GM19455 (cell line): Measurements from ENCODE around the gene IGSF21.

ENCODE experiments used
- ATAC-seq: cut with Tn5 transposase; IDR thresholded peaks from one replicate; pipeline ENCODE4 v1.9.1; 2021; ENCODE audit not compliant: unreplicated experiment

Gene IGSF21

DNA sequence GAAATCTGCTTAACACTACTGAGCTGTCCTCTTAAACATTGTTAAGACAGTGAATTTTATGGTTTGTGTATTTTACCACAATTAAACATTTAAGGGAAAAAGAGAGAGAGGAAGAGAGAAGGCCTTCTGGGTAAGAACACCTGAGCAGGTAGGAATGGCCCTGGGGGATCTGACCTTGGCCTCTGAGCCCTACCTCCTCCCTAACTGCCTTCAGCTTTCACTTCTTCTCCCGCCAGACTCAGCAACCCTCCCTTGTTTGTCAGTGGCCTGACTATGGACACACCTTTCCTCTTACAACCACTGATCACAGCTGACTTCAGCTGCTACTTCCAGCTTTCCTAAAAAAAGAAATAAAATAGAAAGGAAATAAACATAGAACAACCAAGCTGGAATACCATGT lies 13.5 kb upstream of the IGSF21 start:
- no peak for ATAC-seq

DNA sequence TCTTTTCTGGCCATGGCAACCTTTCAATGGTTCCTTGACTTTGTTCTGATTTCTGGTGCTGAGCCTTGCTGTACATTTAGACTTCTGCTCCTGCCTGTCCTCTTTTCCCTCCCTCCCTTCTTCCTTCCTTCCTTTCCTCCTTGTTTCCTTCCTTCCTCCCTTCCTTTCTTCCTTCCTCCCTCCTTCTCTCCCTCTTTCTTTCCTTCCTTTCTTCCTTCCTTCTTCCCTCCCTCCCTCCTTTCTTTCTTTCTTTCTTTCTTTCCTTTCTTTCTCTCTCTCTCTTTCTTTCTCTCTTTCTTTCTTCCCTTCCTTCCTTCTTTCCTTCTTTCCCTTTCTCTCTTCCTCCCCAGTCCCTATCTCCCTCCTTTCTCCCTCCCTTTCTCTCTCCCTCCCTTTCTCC lies 10.4 kb upstream of the IGSF21 start:
- no peak for ATAC-seq

DNA sequence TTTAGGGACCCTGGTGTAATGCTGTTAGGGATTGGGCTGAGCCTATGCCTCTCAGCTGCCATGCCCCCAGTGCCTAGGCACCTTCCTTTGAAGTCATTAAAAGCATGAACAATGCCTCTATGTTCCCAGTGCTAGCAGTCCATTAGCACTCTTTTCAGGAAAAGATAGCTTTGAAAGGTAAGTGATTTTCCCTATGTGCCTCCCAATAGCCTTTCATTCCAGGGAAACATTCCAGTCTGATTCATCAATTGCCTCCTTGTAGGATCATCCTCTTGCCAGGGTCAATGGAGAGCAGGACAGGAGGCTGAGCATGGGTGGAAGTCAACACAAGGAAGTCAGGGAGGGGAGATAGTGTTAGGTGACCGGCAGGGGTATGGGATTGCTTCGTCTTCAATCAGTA lies 8.6 kb upstream of the IGSF21 start:
- no peak for ATAC-seq

DNA sequence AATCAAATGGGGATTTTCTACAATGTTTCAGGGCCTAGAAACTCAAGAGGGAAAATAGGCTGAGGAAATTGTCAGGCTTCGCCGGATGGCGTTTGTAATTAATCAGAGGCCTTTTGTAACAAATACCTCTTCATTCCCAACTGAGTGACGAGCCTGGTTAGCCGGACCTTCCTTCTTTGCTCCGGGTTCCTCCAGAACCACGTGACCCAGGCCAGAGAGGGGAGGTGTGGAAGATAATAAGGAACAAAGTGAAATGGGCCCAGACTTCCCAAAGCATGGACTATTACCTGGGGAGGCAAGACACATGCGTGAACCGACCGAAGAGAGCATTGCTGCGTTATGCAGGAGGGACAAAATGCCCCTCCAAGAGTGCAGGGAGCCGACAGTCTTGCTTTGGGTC lies 7.5 kb upstream of the IGSF21 start:
- no peak for ATAC-seq

DNA sequence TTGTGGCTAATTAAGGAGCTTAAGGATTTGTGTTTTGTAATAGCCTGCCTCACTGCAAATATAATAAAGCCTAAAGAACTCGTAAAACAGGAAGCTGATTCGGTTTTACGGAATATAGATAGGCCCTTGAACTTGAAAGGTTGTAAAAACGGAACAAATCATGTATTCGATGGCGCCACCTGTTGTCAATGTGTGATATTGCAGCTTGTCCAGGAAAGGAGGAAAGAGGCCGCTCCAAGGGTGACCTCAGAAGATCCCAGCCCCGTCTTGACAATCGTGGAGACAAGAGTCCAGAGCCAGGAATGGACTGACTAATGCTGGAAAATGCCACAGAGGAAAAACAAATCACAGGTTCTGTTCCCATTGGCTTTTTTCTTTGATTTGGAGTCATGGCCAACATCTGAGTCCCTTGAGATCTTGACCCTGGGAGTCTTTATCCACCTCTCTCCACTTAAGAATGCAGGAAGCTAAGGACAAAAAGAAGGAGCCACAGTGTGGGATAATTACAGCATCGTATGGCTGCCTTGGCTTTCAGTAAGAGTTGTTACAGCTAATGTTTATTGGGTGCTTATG lies 7.0 kb upstream of the IGSF21 start:
- ATAC-seq, result no peak

DNA sequence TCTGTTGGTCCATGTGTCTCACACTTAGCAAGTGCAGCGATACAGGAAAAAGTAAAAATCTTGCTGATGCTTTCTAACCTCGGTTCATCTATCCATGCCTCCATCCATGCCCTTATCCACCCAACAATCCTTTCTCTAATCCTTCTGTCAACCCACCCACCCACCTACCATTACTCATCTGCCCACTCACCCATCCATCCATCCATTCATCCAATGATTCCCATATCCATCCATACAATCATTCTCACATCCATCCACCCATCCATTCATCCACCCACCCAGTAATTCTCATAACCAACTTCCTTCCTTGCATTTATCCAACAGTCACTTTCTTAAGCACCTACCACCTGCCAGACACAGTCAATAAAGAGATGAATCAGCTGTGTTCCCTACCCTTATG lies 6.1 kb upstream of the IGSF21 start:
- ATAC-seq, result no peak

DNA sequence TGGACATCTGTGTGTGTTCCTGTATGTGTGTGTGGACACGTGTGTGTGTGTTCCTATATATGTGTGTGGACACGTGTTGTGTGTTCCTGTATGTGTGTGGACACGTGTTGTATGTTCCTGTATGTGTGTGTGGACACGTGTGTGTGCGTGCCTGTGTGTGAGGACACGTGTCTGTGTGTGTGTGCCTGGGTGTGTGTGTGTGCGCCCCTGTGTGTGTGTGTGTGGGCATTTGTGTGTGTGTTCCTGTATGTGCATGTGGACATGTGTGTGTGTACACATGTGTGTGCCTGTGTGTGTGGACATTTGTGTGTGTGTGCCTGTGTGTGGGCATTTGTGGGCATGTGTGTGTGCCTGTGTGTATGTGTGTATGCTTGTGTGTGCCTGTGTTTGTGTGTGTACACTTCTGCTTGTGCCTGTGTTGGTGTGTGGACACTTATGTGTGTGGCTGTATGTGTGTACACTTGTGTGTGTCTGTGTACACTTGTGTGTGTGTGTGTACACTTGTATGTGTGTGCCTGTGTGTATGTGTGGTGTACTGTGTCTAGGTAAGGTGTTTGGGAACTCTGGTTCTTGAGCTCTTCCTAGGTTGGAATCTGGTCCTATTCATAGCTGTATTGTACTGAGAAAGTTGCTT lies 3.7 kb upstream of the IGSF21 start:
- no peak for ATAC-seq

DNA sequence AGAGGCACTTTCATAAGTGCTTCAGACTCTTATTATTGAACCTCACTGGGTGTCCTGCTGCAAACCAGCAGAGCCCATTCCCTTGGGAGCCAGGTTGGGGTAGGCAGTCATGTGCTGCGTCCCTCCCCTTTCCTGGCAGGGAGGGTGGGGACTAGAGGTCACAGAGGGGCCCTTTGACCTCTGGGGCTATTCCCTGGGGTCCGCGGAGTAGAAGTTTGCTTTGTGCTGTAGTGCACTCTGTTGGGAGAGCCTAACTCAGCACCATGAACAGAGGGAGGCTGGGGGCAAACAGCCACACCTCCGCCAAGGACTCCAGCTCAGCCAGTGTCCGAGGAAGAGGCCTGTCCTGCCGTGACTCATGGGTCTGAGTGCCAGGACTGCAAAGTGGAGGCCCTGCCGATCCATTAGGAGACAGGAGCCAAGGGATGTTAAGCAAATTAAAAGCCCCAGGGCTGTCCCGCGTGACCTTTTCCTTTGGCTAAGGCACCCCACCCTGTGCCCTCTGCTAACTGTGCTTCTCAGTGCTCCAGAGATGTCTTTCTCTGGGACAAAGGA lies 3.0 kb upstream of the IGSF21 start:
- no peak for ATAC-seq

DNA sequence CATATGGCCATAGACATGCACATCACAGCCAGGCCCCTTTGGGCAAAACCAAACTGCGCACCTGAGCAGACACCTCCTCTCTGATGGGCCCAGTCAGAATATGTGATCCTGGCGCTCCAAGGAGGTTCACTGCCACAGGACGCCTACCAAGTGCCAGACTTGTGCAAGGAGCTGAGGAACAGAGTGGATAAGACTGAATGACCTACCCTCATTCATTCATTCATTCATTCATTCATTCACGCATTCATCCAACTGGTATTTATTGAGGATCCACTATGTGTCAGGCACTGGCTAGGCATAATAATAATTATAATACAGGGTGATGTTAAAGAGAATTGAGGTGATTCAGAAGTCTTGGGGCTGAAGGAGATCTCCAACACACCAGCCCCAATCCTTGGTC lies 2.4 kb upstream of the IGSF21 start:
- no peak for ATAC-seq

DNA sequence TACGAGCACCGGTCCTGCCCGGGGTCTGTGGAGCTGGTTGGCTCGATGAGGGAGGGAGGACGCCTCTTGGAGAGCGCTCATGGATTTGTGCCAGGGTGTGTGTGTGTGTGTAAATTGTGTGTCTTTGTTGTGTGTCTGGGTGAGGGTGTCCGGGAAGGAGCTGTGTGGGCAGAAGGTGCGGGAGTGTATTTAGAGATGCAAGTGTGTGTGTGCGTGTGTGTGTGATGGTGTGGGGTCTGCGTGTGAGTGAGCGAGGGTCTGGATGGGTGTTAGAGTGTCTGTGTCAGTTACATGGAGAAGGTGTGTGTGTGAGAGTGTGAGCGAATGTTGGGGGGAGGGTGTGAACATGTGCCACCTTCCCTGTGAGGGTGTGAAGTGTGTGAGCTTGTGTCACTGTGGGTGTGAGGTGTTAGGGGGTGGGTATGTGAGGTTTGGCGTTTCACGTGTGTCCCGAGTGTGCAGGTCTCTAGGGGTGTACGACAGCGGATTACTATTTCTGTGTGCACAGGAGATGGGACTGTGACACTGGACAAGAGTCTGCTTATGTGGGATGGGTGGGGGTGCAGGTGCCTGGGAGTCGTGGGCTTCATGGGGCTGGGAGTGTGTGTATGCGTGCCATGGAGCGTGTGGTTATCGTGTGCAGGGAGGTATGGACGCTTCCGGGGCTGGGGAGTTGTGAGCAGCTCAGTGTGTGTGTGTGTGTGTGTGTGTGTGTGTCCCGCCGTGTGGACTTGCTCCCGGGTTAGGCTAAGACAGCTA lies 880 bp downstream of the IGSF21 start:
- no peak for ATAC-seq

DNA sequence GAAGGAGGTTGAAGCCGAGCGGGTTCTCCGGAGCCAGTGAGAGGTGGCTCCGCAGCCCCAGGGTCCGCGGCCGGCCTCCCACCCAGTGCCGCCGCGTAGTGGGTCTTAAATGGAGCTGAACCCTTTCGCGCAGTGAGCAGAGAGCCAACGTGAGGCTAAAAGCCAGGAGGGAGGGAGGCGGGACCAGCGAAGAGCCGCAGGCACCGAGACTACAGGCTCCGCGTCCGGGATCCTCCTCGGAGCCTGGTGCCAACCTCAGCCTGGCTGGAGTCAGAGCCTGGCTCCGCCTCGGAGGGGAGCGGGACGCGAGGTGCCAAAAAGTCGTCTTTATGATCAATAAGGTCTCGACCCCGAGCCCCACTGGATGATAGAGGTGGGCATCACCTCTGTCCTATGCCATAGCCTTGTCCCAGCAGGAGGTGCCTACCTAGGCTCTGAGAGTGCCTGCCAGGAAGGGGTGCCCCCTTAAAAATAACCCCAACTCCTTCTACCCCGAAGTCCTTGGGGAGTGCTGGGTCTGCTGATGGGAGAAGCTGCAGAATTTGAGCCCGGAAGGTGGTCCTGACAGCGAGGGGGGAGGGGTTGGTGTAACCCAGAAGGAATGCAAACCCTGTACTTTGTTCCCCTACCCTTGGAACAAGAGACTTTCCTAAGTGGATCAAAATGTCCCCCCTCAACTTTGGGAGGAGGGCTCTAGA lies 1.6 kb downstream of the IGSF21 start:
- no peak for ATAC-seq

DNA sequence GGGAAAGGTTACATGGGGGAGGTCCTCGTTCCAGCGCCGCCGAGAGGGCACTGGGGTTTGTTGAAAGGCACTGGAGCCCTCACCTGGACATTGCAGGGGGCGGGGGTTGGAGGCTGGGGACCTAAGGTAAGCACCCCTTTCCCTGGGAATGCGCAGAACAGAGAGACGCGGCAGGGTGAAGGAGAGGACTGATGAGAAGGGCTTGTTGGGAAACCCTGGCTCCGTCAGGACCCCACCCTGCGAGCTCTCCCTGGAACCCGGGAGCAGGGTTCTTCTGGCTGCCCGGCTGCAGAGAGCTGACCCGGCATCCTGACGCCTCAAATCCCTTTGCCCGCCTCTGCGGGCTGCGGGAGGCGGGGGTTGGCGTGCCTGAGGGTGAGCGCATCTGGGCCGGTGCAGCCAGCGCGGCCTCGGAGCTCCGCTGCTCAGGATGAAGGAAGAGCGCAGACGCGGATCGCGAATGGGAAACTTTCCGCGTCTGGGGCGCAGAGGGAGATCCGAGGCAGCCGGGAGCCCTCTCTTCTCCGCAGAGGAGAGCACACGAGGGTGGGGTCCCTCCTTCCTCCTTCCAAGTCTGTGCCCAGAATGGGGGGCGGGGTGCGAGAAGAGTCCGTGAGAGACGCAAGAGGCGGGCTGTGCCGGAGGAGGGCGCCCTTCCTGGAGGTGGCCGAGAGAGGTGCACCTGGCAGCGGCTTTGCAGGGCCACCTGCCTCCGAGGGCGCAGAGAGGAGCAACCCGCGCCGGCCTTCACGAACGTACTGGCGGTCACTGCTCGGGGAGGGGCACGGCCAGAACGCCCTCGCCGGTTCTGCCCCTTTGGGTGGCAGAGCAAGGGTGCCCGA lies 2.4 kb downstream of the IGSF21 start:
- no peak for ATAC-seq

DNA sequence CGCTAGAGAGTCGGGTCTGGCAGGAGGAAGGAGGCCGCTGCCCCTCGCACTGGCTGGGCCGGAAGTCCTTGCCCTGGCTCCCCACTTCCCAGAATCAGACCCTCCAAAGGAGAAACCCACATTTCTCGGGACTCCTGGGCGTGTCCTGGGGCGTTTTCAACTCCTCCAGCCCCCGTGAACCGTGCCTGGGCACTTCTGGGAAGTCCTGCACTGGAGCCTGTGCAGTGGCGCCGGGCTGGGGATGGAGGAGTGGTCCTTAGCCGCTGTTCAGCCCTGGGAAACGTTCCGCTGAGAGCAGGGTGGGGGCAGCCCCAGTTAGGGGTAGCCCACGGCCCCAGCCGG lies 3.0 kb downstream of the IGSF21 start:
- ATAC-seq, result no peak

DNA sequence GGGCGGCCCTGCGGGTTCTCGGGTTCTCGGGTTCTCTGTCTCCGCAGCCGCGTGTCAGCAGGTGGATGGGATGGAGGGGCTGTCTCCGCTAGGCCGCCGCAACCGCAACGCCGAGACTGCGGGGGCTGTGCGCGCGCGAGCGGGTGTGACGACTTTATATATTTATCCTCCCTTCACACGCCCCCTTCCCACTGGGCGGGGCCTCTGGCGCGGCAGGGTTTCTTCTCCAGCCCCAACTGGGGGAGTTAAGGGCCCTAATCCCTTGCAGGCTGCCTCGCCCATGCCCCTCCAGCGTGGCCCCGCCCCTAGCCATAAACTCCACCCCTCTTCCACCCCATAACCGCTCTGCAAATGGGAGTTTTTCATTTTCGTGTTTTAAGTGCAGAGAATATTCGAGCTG lies 3.4 kb downstream of the IGSF21 start:
- ATAC-seq, result no peak

DNA sequence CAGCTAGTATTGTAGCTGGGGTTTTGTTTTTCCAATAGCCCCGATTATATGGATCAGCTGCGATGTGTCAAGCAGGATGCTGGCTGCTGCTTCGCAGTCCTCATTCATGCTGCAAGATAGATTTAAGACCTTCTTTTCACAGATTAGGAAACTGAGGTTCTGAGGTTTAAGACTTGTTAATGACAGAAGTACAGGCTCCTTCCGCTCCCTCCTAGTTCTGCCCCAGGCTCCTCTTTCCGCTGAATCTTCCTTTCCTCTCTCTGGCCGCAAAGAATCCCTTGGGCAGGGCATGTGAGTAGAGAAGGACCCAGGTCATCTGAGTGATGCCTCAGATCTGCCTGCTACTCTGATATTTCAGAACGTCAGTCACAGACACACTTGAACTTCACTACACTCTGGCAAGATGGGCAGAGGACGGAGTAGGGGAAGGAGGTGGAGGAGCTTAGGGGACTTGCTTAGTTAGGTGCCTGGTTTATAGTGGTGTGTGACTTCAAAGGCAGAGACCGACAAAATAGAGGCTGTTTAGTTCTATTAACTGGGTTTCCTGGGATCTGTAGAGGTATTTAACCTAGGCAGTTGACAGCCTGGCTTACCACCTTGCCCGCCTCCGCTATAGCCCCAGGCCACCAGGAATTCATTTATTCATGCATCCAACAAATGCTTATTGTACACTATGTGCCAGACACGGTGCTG lies 4.2 kb downstream of the IGSF21 start:
- ATAC-seq, result no peak

DNA sequence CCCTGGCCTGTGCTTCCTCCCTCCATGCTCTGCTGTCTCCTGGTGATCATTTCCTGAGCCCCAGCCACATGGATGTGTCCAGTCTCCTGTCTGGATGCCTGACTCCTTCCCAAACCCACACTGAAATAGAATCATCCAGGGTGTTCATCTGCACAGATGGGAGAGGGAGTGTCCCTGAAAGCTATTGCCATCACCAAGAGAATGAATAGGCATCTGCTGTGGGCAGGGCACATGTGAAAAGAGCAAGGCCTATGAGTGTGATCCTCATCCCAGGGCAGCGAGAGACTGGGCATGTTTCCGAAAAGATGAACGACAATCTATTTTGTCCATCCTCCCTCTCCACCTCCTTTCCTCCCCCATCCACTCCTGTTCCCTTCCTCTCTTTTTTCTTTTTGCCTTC lies 5.0 kb downstream of the IGSF21 start:
- ATAC-seq, result no peak

DNA sequence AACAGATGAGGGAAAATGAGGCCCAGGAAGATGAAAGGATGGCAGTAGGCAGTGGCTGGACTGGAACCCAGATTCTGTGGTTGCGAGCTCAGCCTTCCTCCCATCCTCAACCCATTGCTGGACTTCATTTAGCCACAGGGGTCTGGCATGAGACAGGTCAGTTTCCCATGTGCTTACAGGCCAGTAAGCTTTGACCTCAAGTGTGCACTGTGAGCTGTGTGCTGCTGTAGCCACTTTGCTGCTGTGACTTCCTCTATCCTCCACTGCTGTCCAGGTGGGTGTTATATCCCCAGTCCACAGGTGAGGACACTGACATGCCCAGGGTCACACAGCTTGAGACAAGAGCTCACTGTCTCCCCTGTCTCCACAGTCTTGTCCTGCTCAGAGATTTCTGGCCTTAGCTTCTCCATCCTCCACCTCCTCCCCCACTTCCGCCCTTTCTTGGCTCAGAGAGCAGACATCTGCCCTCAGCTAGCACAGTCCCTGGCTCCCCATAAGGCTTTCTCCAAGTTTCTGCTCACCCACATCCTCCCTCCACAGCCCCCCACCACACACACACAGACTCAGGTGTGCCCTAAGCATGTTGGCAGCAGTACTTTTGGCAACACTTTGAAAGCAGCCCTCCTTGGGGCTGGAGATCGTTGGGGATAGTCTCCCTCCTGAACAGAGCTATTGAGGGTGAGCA lies 7.3 kb downstream of the IGSF21 start:
- ATAC-seq, result no peak

DNA sequence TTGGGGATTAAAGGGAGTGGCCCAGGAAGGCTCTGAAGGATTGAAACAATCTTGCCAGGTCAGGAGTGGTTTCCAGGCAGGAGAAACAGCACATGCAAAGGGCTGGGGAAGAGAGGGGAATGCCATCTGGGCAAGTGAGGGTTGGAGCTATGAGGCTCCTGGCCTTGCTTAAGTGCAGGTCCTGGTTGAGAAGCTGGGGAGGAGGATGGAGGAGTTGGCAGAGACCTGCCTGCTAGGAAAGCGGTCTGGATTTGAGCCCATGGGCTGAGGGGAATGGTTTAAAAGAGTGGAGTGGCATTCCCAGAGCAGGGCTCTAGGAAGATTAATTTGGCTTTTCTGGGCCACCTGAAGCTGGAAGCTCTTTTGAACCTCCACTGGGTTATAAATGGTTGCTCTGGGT lies 9.2 kb downstream of the IGSF21 start:
- no peak for ATAC-seq

DNA sequence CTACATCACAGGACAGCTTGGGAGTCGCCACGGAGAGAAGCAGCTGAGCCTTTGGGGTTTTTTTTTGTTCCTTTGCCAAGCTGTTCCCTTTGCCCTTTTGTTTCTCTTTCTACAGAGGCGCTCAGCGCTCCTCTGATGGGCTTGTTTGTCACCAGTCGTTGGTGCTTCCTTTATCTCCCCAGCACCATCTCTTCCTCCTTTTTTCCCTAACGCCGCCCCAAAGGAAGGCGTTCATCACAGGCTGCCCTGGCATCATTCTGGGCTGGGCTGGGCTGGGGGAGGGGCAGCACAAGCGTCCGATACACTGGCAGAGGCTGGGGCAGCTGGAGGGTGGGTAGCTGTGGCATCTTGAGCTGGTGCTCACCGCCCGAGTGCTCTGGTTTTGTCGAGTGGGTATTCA lies 10.5 kb downstream of the IGSF21 start:
- no peak for ATAC-seq

DNA sequence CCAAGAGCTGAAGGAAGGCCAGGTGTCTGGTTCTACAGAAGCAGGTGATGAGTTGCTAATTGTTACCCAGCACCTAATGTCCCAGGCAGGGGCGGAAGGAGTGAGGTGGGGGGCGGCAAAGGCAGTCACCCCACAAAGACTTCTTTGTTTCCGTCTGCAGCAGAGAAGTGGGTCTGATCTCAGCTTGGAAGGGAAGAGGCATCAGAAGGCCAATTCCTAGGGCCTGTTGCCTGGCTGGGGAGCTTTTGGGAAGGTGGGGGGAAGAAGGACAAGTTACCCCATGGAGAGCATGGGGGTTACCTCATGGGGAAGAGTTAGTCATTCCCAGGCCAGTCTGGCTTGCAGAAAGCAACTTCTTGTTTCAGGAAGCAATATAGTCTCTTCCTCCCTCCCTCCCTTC lies 10.9 kb downstream of the IGSF21 start:
- no peak for ATAC-seq
